Body of pancreas (tissue), 4 donors: ENCODE results near the gene GINS1.

Experiments used
- POLR2A ChIP-seq, 3 donors: fragments of 450-650 bp; IDR thresholded peaks; one replicate each; pipeline ENCODE4 v1.6.1; 2016; ENCODE audit warnings: antibody characterized with exemption in 3 of 3, mild to moderate bottlenecking in 2 of 3
- TF ChIP-seq, protein P1 (sequence below), 7 experiments: fragments of 450-650 bp in 4 of 7; fragments of 200-600 bp in 3 of 7; sonication (generic) in 3 of 7; IDR thresholded peaks; one replicate each; pipeline ENCODE4 v1.5.1; 2016 to 2019; ENCODE audit warnings: antibody characterized with exemption in 7 of 7

DNA sequence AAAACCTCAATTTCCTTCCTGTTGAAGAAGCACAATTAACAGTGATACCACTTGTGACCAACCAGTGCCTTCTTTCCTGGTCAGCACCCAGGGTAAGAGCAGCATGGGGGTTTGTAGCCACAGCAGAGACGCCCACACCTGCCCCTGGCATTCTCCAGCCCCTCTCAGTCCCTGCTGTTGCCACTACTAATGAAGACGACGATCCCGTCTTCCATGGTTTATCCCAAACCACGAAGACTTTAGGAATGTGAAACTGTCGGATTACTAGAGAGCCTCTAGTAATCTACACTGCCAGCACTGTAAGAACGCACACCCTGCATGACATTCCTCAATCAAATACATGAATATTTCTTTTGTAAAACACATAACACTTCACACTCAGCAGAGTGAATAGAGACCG is 60.0 kb downstream of the GINS1 start:
- TF ChIP-seq, protein P1, sequence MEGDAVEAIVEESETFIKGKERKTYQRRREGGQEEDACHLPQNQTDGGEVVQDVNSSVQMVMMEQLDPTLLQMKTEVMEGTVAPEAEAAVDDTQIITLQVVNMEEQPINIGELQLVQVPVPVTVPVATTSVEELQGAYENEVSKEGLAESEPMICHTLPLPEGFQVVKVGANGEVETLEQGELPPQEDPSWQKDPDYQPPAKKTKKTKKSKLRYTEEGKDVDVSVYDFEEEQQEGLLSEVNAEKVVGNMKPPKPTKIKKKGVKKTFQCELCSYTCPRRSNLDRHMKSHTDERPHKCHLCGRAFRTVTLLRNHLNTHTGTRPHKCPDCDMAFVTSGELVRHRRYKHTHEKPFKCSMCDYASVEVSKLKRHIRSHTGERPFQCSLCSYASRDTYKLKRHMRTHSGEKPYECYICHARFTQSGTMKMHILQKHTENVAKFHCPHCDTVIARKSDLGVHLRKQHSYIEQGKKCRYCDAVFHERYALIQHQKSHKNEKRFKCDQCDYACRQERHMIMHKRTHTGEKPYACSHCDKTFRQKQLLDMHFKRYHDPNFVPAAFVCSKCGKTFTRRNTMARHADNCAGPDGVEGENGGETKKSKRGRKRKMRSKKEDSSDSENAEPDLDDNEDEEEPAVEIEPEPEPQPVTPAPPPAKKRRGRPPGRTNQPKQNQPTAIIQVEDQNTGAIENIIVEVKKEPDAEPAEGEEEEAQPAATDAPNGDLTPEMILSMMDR (IDR thresholded peaks at IDR 0.05) = no peak
- TF ChIP-seq POLR2A (IDR thresholded peaks at IDR 0.05) = no peak
